ENCODE data around the gene HCCS. TPM values are rescaled to one million over a fixed set of nuclear protein-coding genes. Genes with fewer than 3 reads are reported as not detected.

HCCS gene
- total and polyA plus RNA-seq, 2 of the 8 experiments (the other 6 are each of a cell fraction or from before 2014, with no cell fraction given): 11.9 to 29.9 TPM

- TF ChIP-seq TAF1 (IDR thresholded peaks at IDR 0.05; ENCODE audit: low read depth, low read length) (no peak), KDM4A (IDR thresholded peaks at IDR 0.05; ENCODE audit: low read depth, low read length, severe bottlenecking) (no peak), SIRT6 (IDR thresholded peaks at IDR 0.05; ENCODE audit: low read length) (no peak)
Measured at GRCh38 chrX:11108253-11108941, 2.7 kb upstream of the HCCS start (continued).

Measured in H1 (cell line).